Endothelial cell of umbilical vein (primary cell): ENCODE results near the gene CALU. TPM values are rescaled to one million over a fixed set of nuclear protein-coding genes. Genes with fewer than 3 reads are reported as not detected.

ENCODE experiments used
- BruUV-seq: library from RNA; stranded (reverse); fragments of 400-500 nt; replicated peaks from 2 replicates; lab custom pipeline; 2021; lab: Mats Ljungman, UMichigan
- CTCF ChIA-PET: fragments of 300-600, 350-600 bp; sonication (Branson Sonifier 250); formaldehyde crosslinking; loops from one replicate; lab custom pipeline; 2021; ENCODE audit warnings: antibody characterized with exemption, inconsistent platforms; lab: Charles Lee
- POLR2A ChIA-PET: fragments of 300-600, 350-600 bp; sonication (Branson Sonifier 250); formaldehyde crosslinking; loops from one replicate; lab custom pipeline; 2021; ENCODE audit warnings: antibody characterized with exemption, inconsistent platforms; lab: Charles Lee
- DNase-seq: peaks from one replicate; pipeline ENCODE4 v3.0.0-alpha.2; 2011; ENCODE audit warnings: low read depth, low spot score
- FAIRE-seq: peaks from 2 replicates; lab custom pipeline; 2011; peaks lifted over from hg19 to GRCh38; lab: Jason Lieb, UNC
- H2AFZ ChIP-seq: 2 replicates; pipeline ENCODE4 v1.6.0; 2012; ENCODE audit warnings: low read depth, low read length, control low read depth, inconsistent platforms
- H3K27ac ChIP-seq: 2 replicates; pipeline ENCODE4 v1.5.1; 2011; ENCODE audit warnings: low read depth, mild to moderate bottlenecking, control low read depth, low read length, moderate library complexity; ENCODE audit not compliant: insufficient read depth
- H3K27me3 ChIP-seq, 2 experiments: 2 replicates each; pipeline versions ENCODE4 v1.6.0 to v1.6.1; 2011; ENCODE audit warnings: low read length in 2 of 2, mixed read lengths in 1 of 2; ENCODE audit not compliant: control insufficient read depth in 2 of 2, insufficient read depth in 2 of 2
- H3K36me3 ChIP-seq, 2 experiments: 2 replicates in 1 of 2; 3 replicates in 1 of 2; pipeline ENCODE4 v1.5.1; 2011; ENCODE audit warnings: low read length in 2 of 2, mild to moderate bottlenecking in 1 of 2, moderate library complexity in 1 of 2; ENCODE audit not compliant: control insufficient read depth in 2 of 2, insufficient read depth in 2 of 2; ENCODE audit errors: extremely low read depth in 1 of 2
- H3K4me1 ChIP-seq: 3 replicates; pipeline ENCODE4 v1.5.1; 2011; ENCODE audit warnings: mild to moderate bottlenecking, low read length; ENCODE audit not compliant: control insufficient read depth, insufficient read depth; ENCODE audit errors: extremely low read depth
- H3K4me2 ChIP-seq: 2 replicates; pipeline ENCODE4 v1.6.1; 2011; ENCODE audit warnings: low read length, control low read depth, mixed read lengths; ENCODE audit not compliant: insufficient read depth
- H3K4me3 ChIP-seq, 3 experiments: fragments of 200-600 bp in 1 of 3; sonication (generic), shearing (Covaris generic) in 1 of 3; replicated peaks in 1 of 3; 2 replicates each; pipeline ENCODE4 v1.5.1; 2011 to 2016; ENCODE audit warnings: control low read depth in 3 of 3, low read length in 3 of 3, mild to moderate bottlenecking in 2 of 3, inconsistent platforms in 1 of 3, low read depth in 1 of 3, moderate library complexity in 1 of 3; ENCODE audit not compliant: insufficient read depth in 1 of 3
- H3K79me2 ChIP-seq: 2 replicates; pipeline ENCODE4 v1.6.0; 2012; ENCODE audit warnings: low read length, inconsistent platforms; ENCODE audit not compliant: control insufficient read depth, insufficient read depth
- H3K9ac ChIP-seq: replicated peaks from 2 replicates; pipeline ENCODE3; 2011; ENCODE audit warnings: low read length, control low read depth; ENCODE audit not compliant: insufficient read depth; ENCODE audit errors: extremely low read depth
- H3K9me1 ChIP-seq: replicated peaks from 3 replicates; pipeline ENCODE4 v1.6.0; 2011; ENCODE audit warnings: mild to moderate bottlenecking, low read length; ENCODE audit not compliant: control insufficient read depth, insufficient read depth; ENCODE audit errors: extremely low read depth
- H3K9me3 ChIP-seq: replicated peaks from 2 replicates; pipeline ENCODE4 v1.5.1; 2012; ENCODE audit warnings: low read length, inconsistent platforms; ENCODE audit not compliant: control insufficient read depth, insufficient read depth
- H4K20me1 ChIP-seq: replicated peaks from 2 replicates; pipeline ENCODE3; 2011; ENCODE audit warnings: mild to moderate bottlenecking, low read length; ENCODE audit not compliant: control insufficient read depth, insufficient read depth; ENCODE audit errors: extremely low read depth
- EZH2 ChIP-seq: IDR thresholded peaks from 2 replicates; pipeline ENCODE4 v1.6.1; 2012; ENCODE audit warnings: borderline replicate concordance, low read depth, mild to moderate bottlenecking, moderate library complexity, low read length, inconsistent platforms; ENCODE audit not compliant: severe bottlenecking
- FOS ChIP-seq: IDR thresholded peaks from 2 replicates; pipeline ENCODE4 v1.6.1; 2011; ENCODE audit warnings: mild to moderate bottlenecking, low read length, moderate library complexity, borderline replicate concordance; ENCODE audit not compliant: insufficient read depth
- GATA2 ChIP-seq: IDR thresholded peaks from 2 replicates; pipeline ENCODE4 v1.7.0; 2011; ENCODE audit warnings: low read depth, mild to moderate bottlenecking, moderate library complexity, mixed read lengths, low read length; ENCODE audit not compliant: insufficient read length, insufficient read depth
- JUN ChIP-seq: IDR thresholded peaks from 2 replicates; pipeline ENCODE4 v1.6.1; 2011; ENCODE audit warnings: borderline replicate concordance, low read depth; ENCODE audit not compliant: insufficient read length, insufficient read depth
- dilution Hi-C: fragments of 300-500 bp; cut with MboI; formaldehyde crosslinking; loops from one replicate; pipeline ENCODE4 v1.15.0; 2019; ENCODE audit warnings: low sequenced_read_pairs; ENCODE audit not compliant: extremely low pct_ligation_motif_present
- intact Hi-C: fragments of 100-400 bp; cut with micrococcal nuclease; formaldehyde crosslinking; loops from one replicate; pipeline ENCODE4 v1.10.0; 2022
- polyA plus RNA-seq, 4 experiments: library from polyadenylated mRNA; depleted of rRNA in 3 of 4; stranded (reverse) in 3 of 4; unstranded in 1 of 4; fragments of >200 nt; gene quantifications; 2 replicates each; pipeline versions ENCODE4 v1.2.1 to v1.2.3, GENCODE V29; 2011 to 2012; ENCODE audit warnings: missing spikeins in 1 of 4
- total RNA-seq: library from RNA; stranded (reverse); gene quantifications from 2 replicates; pipeline ENCODE4 v1.2.3, GENCODE V29; 2021
- TF ChIP-seq, protein P1 (sequence below), 2 donors: IDR thresholded peaks; 1 replicate in 1 of 2; 2 replicates in 1 of 2; pipeline ENCODE4 v1.5.1; 2011; ENCODE audit warnings: low read length in 2 of 2, mild to moderate bottlenecking in 2 of 2, moderate library complexity in 2 of 2, control low read depth in 1 of 2, inconsistent platforms in 1 of 2, low read depth in 1 of 2; ENCODE audit not compliant: insufficient read depth in 1 of 2; ENCODE audit errors: extremely low read depth in 1 of 2

CALU gene
- total and polyA plus RNA-seq, 2 donors (not counting 3 experiments of a cell fraction or from before 2014, with no cell fraction given) = 135 to 257 TPM

GRCh38 chr7:128697302-128697905, 41.8 kb upstream of the CALU start:
- Histone ChIP-seq H4K20me1 (no peaks in the 10 kb centered on the region), H3K4me1 (no peaks in the 10 kb centered on the region), H3K27ac (no peak overlapping the region), H3K36me3 (no peaks in the 10 kb centered on the region), H3K9ac (no peak overlapping the region), H3K4me3 (peak overlapping the region; percentile 20 to 38 (median 33)), H2AFZ (peak overlapping the region; percentile 92), H3K27me3 (peaks cover 29 to 32% of the 10 kb centered on the region in 2 experiments), H3K9me1 (no peaks in the 10 kb centered on the region), H3K4me2 (peak overlapping the region; percentile 70), H3K79me2 (no peaks in the 10 kb centered on the region), H3K9me3 (no peaks in the 10 kb centered on the region)
- dilution Hi-C loops = no loop called here
- FAIRE-seq = peak; percentile 60
- DNase-seq = peak; percentile 14
- intact Hi-C loops = no loop called here
- no TSS peak for BruUV-seq
- no peak for TF ChIP-seq JUN
- no peak for TF ChIP-seq FOS
- TF ChIP-seq GATA2 = no peak
- TF ChIP-seq EZH2 = peak; percentile 73
- TF ChIP-seq, protein P1, sequence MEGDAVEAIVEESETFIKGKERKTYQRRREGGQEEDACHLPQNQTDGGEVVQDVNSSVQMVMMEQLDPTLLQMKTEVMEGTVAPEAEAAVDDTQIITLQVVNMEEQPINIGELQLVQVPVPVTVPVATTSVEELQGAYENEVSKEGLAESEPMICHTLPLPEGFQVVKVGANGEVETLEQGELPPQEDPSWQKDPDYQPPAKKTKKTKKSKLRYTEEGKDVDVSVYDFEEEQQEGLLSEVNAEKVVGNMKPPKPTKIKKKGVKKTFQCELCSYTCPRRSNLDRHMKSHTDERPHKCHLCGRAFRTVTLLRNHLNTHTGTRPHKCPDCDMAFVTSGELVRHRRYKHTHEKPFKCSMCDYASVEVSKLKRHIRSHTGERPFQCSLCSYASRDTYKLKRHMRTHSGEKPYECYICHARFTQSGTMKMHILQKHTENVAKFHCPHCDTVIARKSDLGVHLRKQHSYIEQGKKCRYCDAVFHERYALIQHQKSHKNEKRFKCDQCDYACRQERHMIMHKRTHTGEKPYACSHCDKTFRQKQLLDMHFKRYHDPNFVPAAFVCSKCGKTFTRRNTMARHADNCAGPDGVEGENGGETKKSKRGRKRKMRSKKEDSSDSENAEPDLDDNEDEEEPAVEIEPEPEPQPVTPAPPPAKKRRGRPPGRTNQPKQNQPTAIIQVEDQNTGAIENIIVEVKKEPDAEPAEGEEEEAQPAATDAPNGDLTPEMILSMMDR (IDR thresholded peaks at IDR 0.05; ENCODE audit: extremely low read depth in 1 of 2, insufficient read depth in 1 of 2, low read depth in 1 of 2, low read length in 2 of 2) = peak; percentile 25 to 48
- CTCF ChIA-PET = interaction anchor here (1.0 to 1.2 kb wide), 2 partner anchors 25 to 43 kb away, joined by 3 read pairs; partner anchors contain the start of gene GARIN1A
- POLR2A ChIA-PET = no interaction called here
